ENCODE data around the gene MST1R. TPM values are rescaled to one million over a fixed set of nuclear protein-coding genes. Genes with fewer than 3 reads are reported as not detected.
A peak's percentile ranks its signal among the peaks of the same experiment; 100 is the strongest.
"Not testable (repeated sequence)": the region's sequence is repeated elsewhere in the genome, so short reads cannot be mapped to it uniquely, and the experiment has no call there.

The MST1R gene
- total RNA-seq (ENCODE audit: low replicate concordance): 0.81 and 1.3 TPM in 2 replicates

GRCh38 chr3:49903451-49904424 is at the start of gene MST1R:
MST1R (minus strand) TSS chr3:49903873; CDS start chr3:49903609, 264 bp downstream.
- H3K4me3 ChIP-seq (ENCODE audit: low read depth, low read length): peak within 1 kb of the TSS; percentile 48
- no peak for DNase-seq (ENCODE audit: low read depth)

GRCh38 chr3:49952924-49953323 is 49.3 kb upstream of the MST1R start:
- no peak for TF ChIP-seq CTCF (IDR thresholded peaks at IDR 0.05; ENCODE audit: insufficient read depth, low read length)
- DNase-seq (ENCODE audit: low read depth): no peak
- H3K4me3 ChIP-seq (ENCODE audit: low read depth, low read length): no peak overlapping the region

More at GRCh38 chr3:49903451-49904424, at the start of gene MST1R:
- TF ChIP-seq CTCF (IDR thresholded peaks at IDR 0.05; ENCODE audit: insufficient read depth, low read length): no peak

- no peak overlapping the region for H3K4me3 ChIP-seq (ENCODE audit: low read depth, low read length)
- no peak for DNase-seq (ENCODE audit: low read depth)
- TF ChIP-seq CTCF (IDR thresholded peaks at IDR 0.05; ENCODE audit: insufficient read depth, low read length): no peak
Measured at GRCh38 chr3:49942651-49943050, 39.0 kb upstream of the MST1R start.

- no peak for TF ChIP-seq CTCF (IDR thresholded peaks at IDR 0.05; ENCODE audit: insufficient read depth, low read length)
- H3K4me3 ChIP-seq (ENCODE audit: low read depth, low read length): peak overlapping the region; percentile 91
- DNase-seq (ENCODE audit: low read depth): no peak
Measured at GRCh38 chr3:49940667-49941249, 37.1 kb upstream of the MST1R start.

- H3K4me3 ChIP-seq (ENCODE audit: low read depth, low read length): peak within 1 kb of the TSS; percentile 91
- peak; percentile 96 for DNase-seq (ENCODE audit: low read depth)
- TF ChIP-seq CTCF (IDR thresholded peaks at IDR 0.05; ENCODE audit: insufficient read depth, low read length): no peak
Measured at GRCh38 chr3:49939858-49940666, 36.4 kb upstream of the MST1R start, which contains the start of gene RBM6. RBM6 (plus strand) TSS chr3:49940150; CDS start chr3:49962642, 22,492 bp downstream.

GRCh38 chr3:49937090-49937489 is 33.4 kb upstream of the MST1R start:
- no peak for TF ChIP-seq CTCF (IDR thresholded peaks at IDR 0.05; ENCODE audit: insufficient read depth, low read length)
- H3K4me3 ChIP-seq (ENCODE audit: low read depth, low read length): no peak overlapping the region
- no peak for DNase-seq (ENCODE audit: low read depth)

GRCh38 chr3:49932281-49932680 is 28.6 kb upstream of the MST1R start:
- DNase-seq (ENCODE audit: low read depth); H3K4me3 ChIP-seq (ENCODE audit: low read depth, low read length): not testable (repeated sequence)
